ENCODE results near the gene BIN1. TPM values are rescaled to one million over a fixed set of nuclear protein-coding genes. Genes with fewer than 3 reads are reported as not detected.

Gene BIN1
- polyA plus RNA-seq, 1 donor (not counting 4 experiments of a cell fraction or from before 2014, with no cell fraction given) = 5.4 TPM

GRCh38 chr2:127058246-127058953 is 48.6 kb downstream of the BIN1 start:
- Histone ChIP-seq H3K4me3 (ENCODE audit: control insufficient read depth in 2 of 3, extremely low read depth in 1 of 3, insufficient read depth in 2 of 3, low read depth in 1 of 3, low read length in 3 of 3) (no peak overlapping the region), H3K4me1 (ENCODE audit: control insufficient read depth, extremely low read depth, insufficient read depth, low read length) (peaks cover 5% of the 10 kb centered on the region), H4K20me1 (ENCODE audit: control insufficient read depth, extremely low read depth, insufficient read depth, low read length) (no peaks in the 10 kb centered on the region), H2AFZ (ENCODE audit: control insufficient read depth, low read length) (no peak overlapping the region), H3K27ac (ENCODE audit: control insufficient read depth, insufficient read depth, low read length) (no peak overlapping the region), H3K9ac (ENCODE audit: control insufficient read depth, extremely low read depth, insufficient read depth, low read length) (no peak overlapping the region), H3K36me3 (ENCODE audit: control insufficient read depth in 2 of 2, extremely low read depth in 1 of 2, insufficient read depth in 2 of 2, low read length in 2 of 2) (no peaks in the 10 kb centered on the region), H3K9me3 (ENCODE audit: control insufficient read depth, low read depth, low read length) (no peaks in the 10 kb centered on the region), H3K9me1 (ENCODE audit: control insufficient read depth, extremely low read depth, insufficient read depth, low read length) (no peaks in the 10 kb centered on the region), H3K27me3 (ENCODE audit: control insufficient read depth, extremely low read depth, insufficient read depth, low read length) (no peaks in the 10 kb centered on the region), H3K79me2 (ENCODE audit: control insufficient read depth, insufficient read depth, low read length) (no peaks in the 10 kb centered on the region), H3K4me2 (ENCODE audit: control insufficient read depth, extremely low read depth, insufficient read depth, low read depth, low read length) (no peak overlapping the region)
- TF ChIP-seq CTCF (optimal IDR thresholded peaks at IDR 0.05 in 1 of 3, IDR thresholded peaks at IDR 0.05 in 1 of 3, conservative IDR thresholded peaks at IDR 0.05 in 1 of 3; ENCODE audit: extremely low read depth in 1 of 3, insufficient read depth in 2 of 3, low read length in 3 of 3) = no peak
- no peak for TF ChIP-seq EZH2 (IDR thresholded peaks at IDR 0.05; ENCODE audit: low read length)
- FAIRE-seq (no peak), DNase-seq (ENCODE audit: low read depth, low spot score) (no peak)
- dilution Hi-C loops (cut with MboI; ENCODE audit: extremely low pct_ligation_motif_present, low sequenced_read_pairs) = no loop called here

GRCh38 chr2:127057371-127058245 is 49.3 kb downstream of the BIN1 start:
- Histone ChIP-seq H2AFZ (ENCODE audit: control insufficient read depth, low read length) (no peak overlapping the region), H3K27ac (ENCODE audit: control insufficient read depth, insufficient read depth, low read length) (no peak overlapping the region), H3K4me3 (ENCODE audit: control insufficient read depth in 2 of 3, extremely low read depth in 1 of 3, insufficient read depth in 2 of 3, low read depth in 1 of 3, low read length in 3 of 3) (no peak overlapping the region), H3K27me3 (ENCODE audit: control insufficient read depth, extremely low read depth, insufficient read depth, low read length) (no peaks in the 10 kb centered on the region), H3K9me3 (ENCODE audit: control insufficient read depth, low read depth, low read length) (no peaks in the 10 kb centered on the region), H3K4me1 (ENCODE audit: control insufficient read depth, extremely low read depth, insufficient read depth, low read length) (peaks cover 5% of the 10 kb centered on the region), H4K20me1 (ENCODE audit: control insufficient read depth, extremely low read depth, insufficient read depth, low read length) (no peaks in the 10 kb centered on the region), H3K4me2 (ENCODE audit: control insufficient read depth, extremely low read depth, insufficient read depth, low read depth, low read length) (no peak overlapping the region), H3K9ac (ENCODE audit: control insufficient read depth, extremely low read depth, insufficient read depth, low read length) (no peak overlapping the region), H3K9me1 (ENCODE audit: control insufficient read depth, extremely low read depth, insufficient read depth, low read length) (no peaks in the 10 kb centered on the region), H3K79me2 (ENCODE audit: control insufficient read depth, insufficient read depth, low read length) (no peaks in the 10 kb centered on the region), H3K36me3 (ENCODE audit: control insufficient read depth in 2 of 2, extremely low read depth in 1 of 2, insufficient read depth in 2 of 2, low read length in 2 of 2) (no peaks in the 10 kb centered on the region)
- TF ChIP-seq CTCF (optimal IDR thresholded peaks at IDR 0.05 in 1 of 3, IDR thresholded peaks at IDR 0.05 in 1 of 3, conservative IDR thresholded peaks at IDR 0.05 in 1 of 3; ENCODE audit: extremely low read depth in 1 of 3, insufficient read depth in 2 of 3, low read length in 3 of 3) = no peak
- no peak for TF ChIP-seq EZH2 (IDR thresholded peaks at IDR 0.05; ENCODE audit: low read length)
- DNase-seq (ENCODE audit: low read depth, low spot score) (no peak), FAIRE-seq (no peak)
- dilution Hi-C loops (cut with MboI; ENCODE audit: extremely low pct_ligation_motif_present, low sequenced_read_pairs) = no loop called here
